Stimulated activated CD4-positive, alpha-beta T cell treated with anti-CD3 and anti-CD28 coated beads, Interleukin-4, amount 100 ng/mL, for 48 hours (primary cell): ENCODE measurements around the gene TBXAS1.

Experiments
- DNase-seq, 2 donors: peaks; one replicate each; pipeline ENCODE4 v3.0.0-alpha.2; 2020; ENCODE audit warnings: low read depth in 2 of 2

The TBXAS1 gene

DNA sequence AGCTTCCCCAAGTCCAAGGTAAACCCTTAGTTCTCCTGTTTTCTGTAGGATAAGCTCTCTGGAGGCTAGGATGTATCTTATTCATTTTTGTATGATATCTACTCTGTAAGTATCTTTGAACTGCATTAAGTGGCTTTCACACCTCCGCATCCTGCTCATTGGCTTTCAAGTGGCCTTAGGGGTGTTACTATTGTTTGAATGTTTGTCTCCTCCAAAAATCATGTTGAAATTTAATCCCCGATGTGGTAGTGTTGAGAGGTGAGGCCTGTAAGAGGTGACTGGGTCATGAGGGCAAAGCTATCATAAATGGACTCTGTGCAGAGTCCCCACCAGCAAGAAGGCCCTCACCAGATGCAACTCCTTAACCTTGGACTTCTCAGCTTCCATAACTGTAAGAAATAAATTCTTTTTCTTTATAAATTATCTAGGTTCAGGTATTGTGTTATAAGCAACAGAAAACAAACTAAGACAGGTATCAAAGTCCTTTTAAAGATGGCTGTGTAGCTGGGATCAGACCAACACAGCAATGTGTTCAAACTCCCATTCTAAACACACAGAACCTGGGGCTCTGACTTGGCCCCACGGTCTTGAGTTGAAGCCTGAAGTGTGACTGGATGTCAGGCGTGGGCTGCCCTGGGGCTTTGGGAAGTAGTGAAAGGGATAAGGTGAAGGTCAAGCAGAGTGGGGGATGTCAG lies 25.9 kb downstream of the TBXAS1 start:
- no peak for DNase-seq

DNA sequence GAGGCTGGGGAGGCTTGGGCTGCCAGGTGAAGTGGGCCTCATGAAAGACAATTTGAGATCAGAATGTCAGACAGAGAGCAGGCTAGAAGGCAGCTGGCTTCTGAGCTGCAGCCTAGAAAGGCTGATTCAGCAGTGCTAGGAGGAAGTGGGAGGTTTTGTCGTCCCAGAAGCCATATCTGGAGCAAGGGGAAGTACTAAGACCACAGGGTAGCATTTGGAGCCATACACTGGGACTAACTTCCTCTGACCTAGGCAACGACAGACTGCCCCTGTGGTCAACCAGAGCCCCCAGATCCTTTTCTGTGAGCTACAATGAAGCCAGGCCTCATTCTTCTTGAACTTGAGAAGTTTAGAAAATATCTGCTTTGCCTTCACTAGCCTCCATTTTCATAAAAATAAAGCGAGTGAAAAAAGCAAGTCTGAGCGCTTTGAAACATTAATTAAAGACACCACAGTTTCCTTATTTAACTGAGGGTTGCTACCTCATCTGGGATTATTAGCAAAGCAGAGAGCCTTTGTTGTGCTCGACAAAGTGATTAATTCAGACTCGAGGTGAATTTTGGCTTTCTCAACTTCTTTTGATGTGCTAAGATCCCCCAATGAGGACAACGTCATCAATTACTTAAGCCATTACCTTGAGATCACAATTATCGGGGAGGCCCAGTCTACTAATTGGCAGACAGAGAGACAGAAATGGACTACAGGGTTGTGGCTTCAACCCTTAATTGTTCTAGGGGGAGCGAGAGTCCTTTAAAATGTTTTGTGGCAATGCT lies 26.6 kb downstream of the TBXAS1 start:
- DNase-seq: no peak

DNA sequence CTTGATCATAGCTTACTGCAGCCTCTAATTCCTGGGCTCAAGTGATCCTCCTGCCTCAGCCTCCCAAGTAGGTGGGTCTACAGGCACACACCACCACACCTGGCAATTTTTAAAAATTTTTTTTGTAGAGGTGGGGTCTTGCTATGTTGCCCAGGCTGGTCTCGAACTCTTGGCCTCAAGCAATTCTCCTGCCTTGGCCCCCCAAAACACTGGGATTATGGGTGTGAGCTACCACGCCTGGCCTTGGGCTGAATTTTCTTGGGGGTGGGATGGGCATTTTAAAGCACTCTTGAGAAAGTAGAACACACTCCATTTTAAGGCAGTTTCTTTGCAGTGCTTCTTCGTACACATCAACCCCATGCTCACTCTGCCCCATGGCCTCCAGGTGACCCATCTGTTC lies 28.7 kb downstream of the TBXAS1 start:
- no peak for DNase-seq

DNA sequence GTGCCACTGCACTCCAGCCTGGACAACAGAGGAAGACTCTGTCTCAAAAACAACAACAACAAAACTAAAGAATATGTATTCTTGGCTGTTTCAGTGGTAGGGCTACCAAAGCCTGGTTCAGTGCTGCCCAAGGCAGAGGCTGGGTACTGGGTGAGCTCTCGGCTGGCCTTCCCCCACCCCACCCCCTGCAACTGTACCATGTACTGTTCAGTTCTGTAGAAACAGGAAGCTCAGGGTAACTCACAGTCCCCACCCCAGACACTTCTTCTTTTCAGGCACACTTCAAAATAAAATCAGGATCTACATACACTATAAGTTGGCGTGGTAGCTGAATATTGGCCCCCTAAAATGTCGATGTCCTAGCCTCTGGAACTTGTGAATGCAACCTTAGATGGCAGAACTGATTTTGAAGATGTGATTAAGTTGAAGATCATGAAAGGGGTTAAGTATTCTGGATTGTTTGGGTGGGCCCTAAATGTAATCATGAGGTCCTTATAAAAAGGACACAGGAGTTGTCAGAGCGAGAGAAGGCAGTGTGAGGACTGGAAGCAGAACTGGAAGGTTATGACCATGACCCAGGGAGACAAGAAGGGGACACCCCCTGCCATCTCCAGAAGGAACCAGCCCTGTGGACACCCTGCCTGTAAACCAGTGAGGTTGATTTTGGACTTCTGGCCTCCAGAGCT lies 31.2 kb downstream of the TBXAS1 start:
- no peak for DNase-seq

DNA sequence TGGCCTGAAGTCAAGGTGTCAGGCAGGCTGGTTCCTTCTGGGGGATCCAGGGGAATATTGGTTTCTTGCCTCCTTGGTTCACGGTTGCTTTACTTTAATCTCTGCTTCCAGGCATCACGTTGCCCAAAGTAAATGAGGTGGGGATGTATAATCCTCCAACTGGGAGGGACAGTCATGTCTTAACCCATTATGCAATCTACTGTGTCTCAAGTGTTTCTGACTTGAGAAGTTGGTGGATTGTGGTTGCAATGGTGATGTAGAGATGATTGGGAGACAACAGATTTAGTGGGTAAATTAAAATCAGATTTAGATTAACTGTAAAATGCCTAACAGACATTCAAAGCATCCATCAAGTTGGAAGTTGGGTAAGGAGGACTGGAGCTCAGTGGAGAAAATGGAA lies 32.7 kb downstream of the TBXAS1 start:
- no peak for DNase-seq

DNA sequence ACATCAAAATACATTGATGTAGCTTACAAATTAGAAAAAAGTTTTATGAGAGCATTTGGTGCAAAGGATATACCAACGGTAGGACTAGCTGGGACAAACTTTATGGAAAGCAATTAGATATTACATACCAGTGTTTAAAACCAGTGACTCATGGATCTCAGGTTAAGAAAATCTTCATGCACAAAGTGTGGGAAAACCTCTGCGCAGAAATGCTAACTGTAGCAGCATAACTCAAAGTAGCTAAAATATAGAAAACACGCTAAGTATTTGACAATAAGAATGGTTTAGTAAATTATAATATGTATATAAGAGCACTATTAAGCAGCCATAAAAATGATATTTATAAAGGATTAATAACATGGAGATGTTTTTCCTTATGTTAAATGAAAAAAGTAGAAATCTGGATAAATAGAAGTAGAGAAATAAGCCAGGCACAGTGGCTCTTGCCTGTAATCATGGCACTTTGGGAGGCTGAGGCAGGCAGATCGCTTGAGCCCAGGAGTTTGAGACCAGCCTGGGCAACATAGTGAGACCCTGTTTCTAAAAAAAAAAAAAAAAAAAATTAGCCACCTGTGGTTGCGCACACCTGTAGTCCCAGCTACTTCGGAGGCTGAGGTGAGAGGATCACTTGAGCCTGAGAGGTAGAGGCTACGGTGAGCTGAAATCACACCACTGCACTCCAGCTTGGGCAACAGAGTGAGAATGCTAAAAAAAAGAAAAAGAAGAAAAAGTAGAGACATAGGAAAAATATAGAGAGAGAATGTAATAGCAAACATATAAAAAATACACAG lies 37.2 kb downstream of the TBXAS1 start:
- DNase-seq: no peak

DNA sequence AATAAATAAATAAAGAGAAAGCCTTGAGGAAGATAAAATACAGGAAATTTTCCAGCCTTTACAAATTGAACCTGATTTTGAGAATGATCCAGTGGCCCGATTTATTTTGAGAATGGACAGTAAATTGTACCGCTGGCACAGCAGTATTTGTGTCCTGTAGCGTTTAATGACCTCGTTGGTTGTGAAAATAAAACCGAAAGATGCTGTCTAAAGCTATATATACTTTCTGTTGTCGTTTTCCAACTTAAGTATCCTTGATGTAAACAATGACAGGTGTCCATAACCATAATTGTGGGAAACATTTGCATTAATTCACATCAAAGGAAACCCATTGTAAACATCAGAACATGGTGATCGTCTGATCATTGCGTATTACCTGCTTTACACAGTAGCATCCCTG lies 38.8 kb downstream of the TBXAS1 start:
- DNase-seq: no peak

DNA sequence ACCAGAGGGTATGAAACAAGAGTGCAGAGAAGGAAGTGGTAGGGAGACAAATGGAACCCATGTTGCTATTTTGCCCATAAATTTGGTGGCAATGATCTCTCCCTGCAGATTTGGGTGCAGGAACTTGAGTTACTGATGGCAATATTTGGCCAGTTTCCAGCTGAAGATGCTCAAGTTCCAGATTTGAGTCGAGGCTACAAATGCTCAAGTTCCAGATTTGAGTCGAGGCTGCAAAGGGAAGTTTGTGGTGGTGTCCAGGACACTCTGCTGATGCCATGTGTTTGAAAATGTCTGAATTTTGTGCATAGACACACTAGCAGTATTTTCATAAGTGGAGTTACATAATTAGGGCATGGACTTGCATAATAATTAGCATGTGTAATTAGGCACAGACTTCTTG lies 40.8 kb downstream of the TBXAS1 start:
- no peak for DNase-seq

DNA sequence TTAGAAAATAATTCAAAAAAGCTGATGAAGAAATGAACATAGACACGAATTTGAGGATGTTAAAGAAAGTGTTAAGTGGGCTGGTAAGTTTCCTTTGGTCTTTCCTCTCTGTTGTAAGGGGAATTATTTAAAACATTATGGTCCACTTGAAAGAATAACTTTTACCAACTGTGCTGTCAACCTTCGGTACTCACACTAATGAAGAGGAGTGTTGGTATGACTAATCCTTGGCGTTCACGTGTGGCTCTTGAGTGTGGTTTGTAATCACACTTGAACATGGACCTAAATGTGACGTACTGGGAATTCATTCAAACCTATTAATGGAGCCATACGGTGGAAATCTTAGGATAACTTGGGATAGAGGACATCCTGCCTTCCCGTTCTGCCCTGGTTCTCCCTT lies 41.3 kb downstream of the TBXAS1 start:
- DNase-seq: no peak

DNA sequence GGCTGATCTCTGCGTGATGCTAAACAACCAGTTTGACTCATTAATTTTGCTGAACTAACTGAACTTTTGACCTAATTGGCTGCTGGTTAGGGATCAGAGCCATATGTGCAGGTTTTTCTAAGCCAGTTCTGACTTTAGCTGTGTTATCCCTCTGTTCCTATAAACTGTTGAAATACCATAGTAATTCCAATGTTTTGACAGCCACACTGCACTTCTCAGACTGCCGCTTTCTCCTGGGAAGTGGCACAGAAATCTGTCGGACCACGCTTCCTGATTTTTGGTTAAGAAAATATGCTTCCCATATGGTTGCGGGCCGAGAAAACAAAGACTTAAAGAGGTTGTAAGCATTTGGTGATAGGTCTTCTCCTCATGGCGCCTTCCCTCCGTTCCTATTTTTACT lies 42.3 kb downstream of the TBXAS1 start:
- no peak for DNase-seq

DNA sequence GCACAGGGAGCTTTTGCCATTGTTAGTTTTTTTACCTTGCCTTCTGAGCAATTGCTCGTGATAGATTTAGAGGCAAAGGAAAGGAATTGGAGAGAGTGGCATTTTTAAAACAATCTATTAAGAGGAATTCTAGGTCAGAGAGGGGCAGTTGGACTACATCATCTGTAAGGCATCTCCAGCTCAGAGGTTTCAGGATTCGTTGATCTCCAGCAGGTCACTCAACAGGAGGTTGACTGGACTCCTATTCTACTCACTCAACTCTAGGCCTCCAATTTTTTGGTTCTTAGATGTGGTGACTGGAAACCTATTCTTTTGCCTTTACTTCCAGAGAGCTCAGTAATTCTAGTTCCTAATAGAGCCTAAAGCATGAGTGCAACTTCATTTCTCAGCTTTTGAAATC lies 42.8 kb downstream of the TBXAS1 start:
- no peak for DNase-seq

DNA sequence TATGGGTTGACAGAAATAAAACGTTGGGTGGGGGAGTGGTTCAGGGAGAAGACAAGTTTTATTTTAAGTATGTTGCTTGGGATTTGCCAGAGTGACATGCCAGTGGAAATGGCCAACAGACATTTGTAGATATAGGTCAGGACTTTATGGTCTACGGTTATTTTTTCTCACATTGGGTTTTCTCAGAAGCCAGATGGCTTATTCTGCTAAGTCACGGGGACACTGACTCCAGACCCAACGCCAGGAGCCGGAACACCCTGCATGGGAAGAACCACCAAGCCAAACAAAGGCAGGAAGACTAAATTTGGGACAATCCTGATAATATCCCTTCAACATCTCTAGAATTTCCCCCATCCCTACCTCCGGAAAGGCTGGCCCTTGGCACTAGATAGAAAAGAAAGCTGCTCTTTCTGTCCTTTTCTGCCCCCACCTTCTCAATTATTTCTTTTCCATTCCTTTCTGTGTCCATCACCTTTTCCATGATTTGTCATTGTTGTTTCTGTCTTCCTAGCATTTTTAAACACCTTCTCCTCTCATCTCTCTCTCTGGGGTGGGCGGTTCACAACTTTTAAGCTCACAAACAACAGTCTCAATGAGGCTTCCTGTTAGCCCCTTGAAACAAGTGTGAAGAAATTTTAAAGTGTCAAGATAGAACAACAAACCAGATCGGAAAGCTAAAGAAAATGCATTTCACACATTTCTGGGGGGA lies 44.7 kb downstream of the TBXAS1 start:
- no peak for DNase-seq

DNA sequence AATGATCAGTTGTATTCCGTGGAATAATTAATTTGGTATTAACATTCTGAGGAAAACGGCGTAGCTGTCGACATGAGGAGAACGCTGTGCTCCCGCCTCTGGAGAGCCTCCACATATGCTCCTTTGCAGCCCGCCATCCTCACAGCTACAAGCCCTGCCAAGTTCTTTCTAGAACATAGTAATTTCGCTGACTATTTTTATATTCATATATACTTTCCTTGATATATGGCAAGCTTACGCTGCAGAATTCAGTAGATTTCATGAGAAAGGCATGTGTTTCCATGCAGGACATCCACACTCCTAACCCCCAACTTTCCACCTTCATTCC lies 45.2 kb downstream of the TBXAS1 start:
- no peak for DNase-seq

DNA sequence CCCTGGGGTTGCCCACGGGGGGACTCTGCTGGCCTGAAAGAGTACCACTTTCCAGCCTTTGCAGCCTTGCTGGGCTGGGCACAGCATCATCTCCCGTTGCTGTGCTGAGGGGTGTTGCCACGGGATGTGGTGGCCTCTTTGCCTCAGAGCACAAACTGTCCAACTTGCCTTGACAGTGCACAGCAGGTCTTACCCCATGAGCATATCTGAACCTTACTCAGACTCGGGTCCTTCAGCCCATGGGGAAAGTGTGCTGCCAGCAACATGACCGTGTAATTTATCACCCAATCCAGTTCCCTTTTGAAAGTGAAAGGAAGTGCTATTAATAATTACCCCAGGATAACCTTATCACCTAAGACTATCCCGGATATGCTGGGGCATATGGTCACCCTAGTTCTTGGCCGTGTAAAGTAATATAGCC lies 46.8 kb downstream of the TBXAS1 start:
- DNase-seq: no peak

DNA sequence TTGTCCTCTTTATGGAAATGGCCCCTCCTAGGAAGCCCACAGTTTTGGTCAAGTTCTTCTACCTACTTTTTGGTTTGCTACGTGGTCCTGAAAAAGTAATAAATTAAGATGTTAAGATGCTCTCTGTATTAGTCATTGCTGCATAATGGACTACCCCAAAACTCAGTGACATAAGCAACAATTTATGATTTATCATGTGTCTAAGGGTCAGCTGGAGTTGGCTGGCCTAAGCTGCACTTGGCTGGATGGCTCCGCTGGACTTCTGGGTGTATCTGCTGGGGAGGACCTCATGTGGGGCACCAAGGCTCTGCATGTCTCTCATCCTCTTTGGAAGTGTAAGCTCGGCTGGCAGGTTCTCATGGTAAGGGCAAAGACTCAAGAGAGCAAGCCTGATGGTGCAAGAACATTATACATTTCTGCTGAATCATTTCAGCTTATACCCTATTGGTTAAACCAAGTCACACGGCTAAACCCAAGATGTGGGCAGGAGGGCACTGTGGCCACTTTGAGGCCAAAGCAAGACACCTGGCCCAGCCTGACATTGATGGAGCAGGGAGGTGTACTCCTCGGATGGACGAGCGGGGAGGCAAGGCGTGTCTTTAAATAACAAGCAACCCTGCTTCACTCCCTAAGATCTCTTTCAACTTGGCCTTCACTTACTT lies 47.7 kb downstream of the TBXAS1 start:
- no peak for DNase-seq

DNA sequence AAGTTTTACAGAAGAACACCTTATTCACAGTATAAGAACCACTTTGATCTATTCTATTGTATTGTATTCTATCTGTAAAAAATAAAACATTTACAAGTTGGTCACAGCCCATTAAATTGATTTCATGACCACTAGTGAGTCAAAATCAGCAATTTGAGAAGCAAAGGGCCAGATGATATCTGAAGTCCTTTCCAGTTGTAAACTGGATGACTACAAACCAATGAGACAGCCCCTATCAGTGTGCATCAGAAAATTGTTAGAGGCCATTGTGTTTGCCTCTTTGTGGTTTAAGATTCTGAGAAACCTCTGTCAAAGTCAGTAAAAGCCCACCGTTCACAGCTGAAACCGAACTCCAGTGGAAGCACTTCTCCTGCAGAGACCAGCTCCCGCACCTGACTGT lies 54.8 kb downstream of the TBXAS1 start:
- DNase-seq: no peak

DNA sequence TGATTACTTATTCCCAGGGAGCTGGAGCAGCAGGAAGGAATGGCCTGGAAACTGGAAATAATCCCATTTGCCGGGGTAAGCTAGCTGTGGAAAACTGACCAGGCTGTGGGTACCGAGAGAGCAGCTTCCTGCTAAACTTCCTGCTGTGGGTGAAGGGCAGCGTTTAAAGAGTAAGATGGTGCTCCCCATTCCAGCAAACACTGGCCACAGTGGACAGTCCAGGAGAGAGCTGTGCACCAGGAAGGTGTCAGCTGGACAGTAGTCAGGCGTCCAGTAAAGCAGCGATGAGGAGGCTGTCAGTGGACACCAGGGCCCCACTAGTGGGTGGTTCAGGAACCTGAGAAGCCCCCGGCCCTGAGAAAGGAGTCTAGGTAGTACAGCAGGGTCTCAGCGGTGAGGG lies 55.4 kb downstream of the TBXAS1 start:
- no peak for DNase-seq

DNA sequence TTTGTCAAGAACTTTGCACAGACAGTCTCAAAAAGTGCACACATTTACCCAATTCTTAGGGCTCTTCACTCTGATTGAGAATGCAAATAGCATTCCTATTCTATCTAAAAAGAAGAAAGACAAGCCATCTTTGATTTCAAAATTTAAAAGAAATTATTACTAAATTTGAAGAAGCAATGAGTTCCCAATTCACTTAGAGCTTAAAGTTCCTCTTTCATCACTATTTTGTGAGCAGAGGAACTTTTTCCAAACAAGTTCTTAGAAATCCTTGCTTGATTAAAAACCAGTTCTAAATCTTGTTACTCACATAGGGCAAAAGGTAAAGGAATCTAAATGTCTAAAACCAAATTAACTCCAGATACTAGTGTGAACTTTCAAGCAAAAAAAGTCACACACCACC lies 56.4 kb downstream of the TBXAS1 start:
- no peak for DNase-seq

DNA sequence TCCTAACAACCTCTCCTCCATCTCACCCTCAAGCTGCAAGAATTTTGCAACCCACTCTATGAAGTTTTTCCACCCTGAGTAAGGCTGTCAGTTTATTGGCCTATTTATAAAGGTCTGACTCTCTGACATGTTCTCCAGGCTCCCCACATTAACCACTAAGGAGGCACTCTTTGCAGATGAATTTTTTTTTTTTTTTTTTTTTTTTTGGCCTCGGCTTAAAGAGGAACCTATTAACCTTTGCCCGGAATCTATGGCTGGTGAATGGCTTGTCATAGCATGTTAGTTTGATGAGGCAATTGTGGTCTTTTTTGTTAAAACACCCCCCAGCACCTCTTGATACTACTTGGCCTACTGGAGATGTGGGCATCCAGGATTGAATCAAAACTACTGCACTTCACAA lies 57.1 kb downstream of the TBXAS1 start:
- DNase-seq: no peak

DNA sequence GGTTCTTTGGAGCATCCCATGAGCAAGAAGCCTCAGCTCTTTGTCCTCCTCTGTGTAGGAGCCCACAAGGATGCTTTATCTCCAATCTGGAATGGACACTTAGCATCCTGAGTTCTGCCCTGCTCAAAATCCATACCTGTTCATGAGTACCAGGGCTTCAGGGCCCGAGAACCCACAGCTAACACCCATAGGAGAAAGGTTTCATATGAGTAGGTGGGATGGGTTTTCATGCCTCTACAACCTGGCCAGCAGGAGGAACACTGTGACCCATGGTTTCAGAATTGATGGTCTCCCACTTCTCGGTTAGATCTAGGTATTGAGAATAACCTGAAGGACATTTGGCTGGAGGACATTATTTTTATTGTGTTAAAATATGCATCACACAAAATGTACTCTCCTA lies 57.8 kb downstream of the TBXAS1 start:
- no peak for DNase-seq

DNA sequence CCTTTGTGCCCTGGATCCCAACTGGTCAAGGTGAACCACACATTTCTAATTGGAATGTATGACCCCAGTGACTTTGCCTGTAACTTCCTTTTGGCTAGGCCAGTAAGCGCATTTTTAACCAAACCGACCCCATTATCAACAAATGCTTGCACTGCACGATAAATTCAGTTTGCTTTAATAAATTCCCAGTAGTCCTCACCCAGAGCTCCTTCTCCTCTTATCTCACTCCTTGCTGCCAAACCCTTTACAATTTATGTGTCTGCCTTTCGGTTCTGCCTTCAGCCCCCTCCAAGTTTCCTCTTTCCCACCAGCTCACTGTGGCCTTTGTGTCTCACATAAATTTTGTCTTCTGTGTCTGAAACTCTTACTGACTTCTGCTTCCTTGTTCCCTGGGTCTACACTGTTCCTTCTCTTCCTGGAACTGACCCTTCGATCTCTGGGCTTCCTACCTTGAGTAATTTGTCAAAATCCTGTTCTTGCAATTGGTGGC lies 59.0 kb downstream of the TBXAS1 start:
- DNase-seq: no peak
